Pancreas (tissue), 10 donors: Measurements from ENCODE around the gene TENM3. TPM values are rescaled to one million over a fixed set of nuclear protein-coding genes. Genes with fewer than 3 reads are reported as not detected.
A peak's percentile ranks its signal among the peaks of the same experiment; 100 is the strongest.

Experiments
- ATAC-seq, 4 donors: fragments of 200-7000 bp; cut with Tn5 transposase; one replicate each; pipeline versions ENCODE4 v1.8.0 to v1.9.1; 2020; ENCODE audit warnings: mild to moderate bottlenecking in 4 of 4, moderate library complexity in 4 of 4
- DNase-seq, 6 donors: peaks; one replicate each; pipeline ENCODE4 v3.0.0-alpha.2; 2020
- FAIRE-seq: peaks from 2 replicates; lab custom pipeline; 2012; peaks lifted over from hg19 to GRCh38; lab: Jason Lieb, UNC
- H3K27ac ChIP-seq, 4 donors: fragments of 200-600 bp; sonication (generic); 1 replicate in 3 of 4; 2 replicates in 1 of 4; pipeline versions ENCODE4 v1.5.0 to v1.8.0; 2020
- H3K27me3 ChIP-seq, 4 donors: fragments of 200-600 bp; one replicate each; pipeline ENCODE4 v1.8.0; 2021
- H3K36me3 ChIP-seq, 3 donors: fragments of 200-600 bp; sonication (generic) in 1 of 3; one replicate each; pipeline versions ENCODE4 v1.5.0 to v1.8.0; 2020 to 2021
- H3K4me1 ChIP-seq, 3 donors: fragments of 200-600 bp; one replicate each; pipeline ENCODE4 v1.8.0; 2021
- H3K4me3 ChIP-seq, 4 donors: fragments of 200-600 bp; sonication (generic) in 2 of 4; one replicate each; pipeline versions ENCODE4 v1.5.0 to v1.8.0; 2020 to 2021
- H3K9me3 ChIP-seq, 4 donors: fragments of 200-600 bp; one replicate each; pipeline ENCODE4 v1.8.0; 2021
- WGBS, 2 donors: extraction: QIAGEN DNeasy Blood & Tissue Kit; methylation state at CpG; one replicate each; pipeline ENCODE4 v1.1.7; 2013; 5-methylcytosine and 5-hydroxymethylcytosine counted together
- intact Hi-C, 3 donors: fragments of 100-400 bp; cut with DNase I; formaldehyde crosslinking; loops; one replicate each; pipeline versions ENCODE4 v1.11.1 to v1.14.2; 2022
- polyA plus RNA-seq, 2 donors: library from polyadenylated mRNA; stranded (reverse); fragments of 200-250 nt; gene quantifications; one replicate each; pipeline ENCODE4 v1.2.3, GENCODE V29; 2013
- total RNA-seq, 6 donors: library from RNA; stranded (reverse); fragmentation: NEBNext Ultra II Directional in 4 of 6; extraction: Animal tissue kit (Norgen Biotek cat#: 25700) in 4 of 6; gene quantifications; one replicate each; pipeline versions ENCODE4 v1.2.1 to v1.2.4, GENCODE V29; 2021 to 2023
- TF ChIP-seq, protein P1 (sequence below), 4 donors: fragments of 200-600 bp; sonication (generic) in 3 of 4; IDR thresholded peaks; one replicate each; pipeline versions ENCODE4 v1.5.0 to v1.8.0; 2021; ENCODE audit warnings: antibody characterized with exemption in 4 of 4
- donor health status: healthy with polysubstance abuse.
- donor health status: DM: no; HTN: no; CAD: no; lungs with moderate emphysema.
- donor health status: DM: no; HTN: no; CAD: no.
- donor health status: control.
- donor health status: control.
- donor health status: Bipolar disorder and iron deficiency.
- donor health status: DM: yes; HTN: yes; CAD: no.
- donor health status: DM: no; HTN: no; CAD: no.
- donor health status: DM: no; HTN: no; CAD: no.
- donor health status: DM: yes; HTN: yes; CAD: no.

The TENM3 gene
- total and polyA plus RNA-seq, 8 donors: 0.99 to 6.1 (median 4.4) TPM

DNA sequence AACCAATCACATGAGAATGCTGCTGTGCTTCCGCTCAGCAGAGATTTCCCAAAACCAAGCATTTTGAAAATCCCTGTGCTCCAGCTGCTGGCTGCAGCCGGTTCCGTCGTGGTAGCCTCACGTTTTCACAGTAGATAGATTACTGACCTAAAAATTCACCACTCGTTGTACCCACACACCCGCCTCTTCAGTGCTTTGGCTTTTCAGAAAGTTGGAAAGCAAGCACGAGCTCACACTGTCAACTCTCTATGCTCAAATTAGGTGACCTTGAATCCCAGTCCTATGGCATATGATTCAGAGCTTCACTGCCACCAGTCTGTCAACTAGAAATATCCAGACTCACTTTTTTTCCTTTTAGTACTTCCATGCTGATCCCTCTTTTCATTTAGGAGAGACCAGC is 505.1 kb downstream of the TENM3 start:
- no peaks in the 10 kb centered on the region for H3K27me3 ChIP-seq
- WGBS, 2 donors: 81 to 85% methylated on average over 8 of the region's 8 CpGs
- intact Hi-C loops: no loop called here
- H3K9me3 ChIP-seq: no peaks in the 10 kb centered on the region
- no peaks in the 10 kb centered on the region for H3K36me3 ChIP-seq
- TF ChIP-seq, protein P1, sequence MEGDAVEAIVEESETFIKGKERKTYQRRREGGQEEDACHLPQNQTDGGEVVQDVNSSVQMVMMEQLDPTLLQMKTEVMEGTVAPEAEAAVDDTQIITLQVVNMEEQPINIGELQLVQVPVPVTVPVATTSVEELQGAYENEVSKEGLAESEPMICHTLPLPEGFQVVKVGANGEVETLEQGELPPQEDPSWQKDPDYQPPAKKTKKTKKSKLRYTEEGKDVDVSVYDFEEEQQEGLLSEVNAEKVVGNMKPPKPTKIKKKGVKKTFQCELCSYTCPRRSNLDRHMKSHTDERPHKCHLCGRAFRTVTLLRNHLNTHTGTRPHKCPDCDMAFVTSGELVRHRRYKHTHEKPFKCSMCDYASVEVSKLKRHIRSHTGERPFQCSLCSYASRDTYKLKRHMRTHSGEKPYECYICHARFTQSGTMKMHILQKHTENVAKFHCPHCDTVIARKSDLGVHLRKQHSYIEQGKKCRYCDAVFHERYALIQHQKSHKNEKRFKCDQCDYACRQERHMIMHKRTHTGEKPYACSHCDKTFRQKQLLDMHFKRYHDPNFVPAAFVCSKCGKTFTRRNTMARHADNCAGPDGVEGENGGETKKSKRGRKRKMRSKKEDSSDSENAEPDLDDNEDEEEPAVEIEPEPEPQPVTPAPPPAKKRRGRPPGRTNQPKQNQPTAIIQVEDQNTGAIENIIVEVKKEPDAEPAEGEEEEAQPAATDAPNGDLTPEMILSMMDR (IDR thresholded peaks at IDR 0.05): no peak
- H3K4me1 ChIP-seq: no peaks in the 10 kb centered on the region
- ATAC-seq (no peak), FAIRE-seq (no peak), DNase-seq (no peak)
- no peak overlapping the region for H3K27ac ChIP-seq
- H3K4me3 ChIP-seq: no peak overlapping the region

DNA sequence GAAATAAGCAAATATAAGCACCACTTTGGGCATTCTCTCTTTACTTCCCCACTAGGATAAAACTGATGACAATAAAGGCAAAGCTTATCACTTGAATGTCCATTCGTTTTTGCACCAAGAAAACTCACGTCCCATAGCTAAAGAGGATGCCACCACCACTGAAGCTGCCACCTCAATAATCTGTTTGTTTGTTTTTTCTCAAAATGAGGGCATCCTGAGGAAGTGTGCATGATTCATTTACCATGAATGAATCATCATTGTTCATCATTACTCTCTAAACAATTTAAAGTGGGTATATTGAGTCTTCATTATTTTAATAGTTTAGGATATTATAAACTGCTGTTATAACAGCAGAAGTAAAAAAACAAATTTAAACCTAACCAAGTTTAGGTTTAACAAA is 505.7 kb downstream of the TENM3 start:
- intact Hi-C loops: no loop called here
- ATAC-seq: no peak
- TF ChIP-seq, protein P1 (IDR thresholded peaks at IDR 0.05): no peak
- Histone ChIP-seq H3K27ac (no peak overlapping the region), H3K9me3 (no peaks in the 10 kb centered on the region), H3K4me1 (no peaks in the 10 kb centered on the region), H3K27me3 (no peaks in the 10 kb centered on the region), H3K36me3 (no peaks in the 10 kb centered on the region), H3K4me3 (no peak overlapping the region)
- DNase-seq: no peak
- FAIRE-seq: no peak
- whole genome bisulfite sequencing, 2 donors: 67 to 78% methylated on average over 2 of the region's 2 CpGs

DNA sequence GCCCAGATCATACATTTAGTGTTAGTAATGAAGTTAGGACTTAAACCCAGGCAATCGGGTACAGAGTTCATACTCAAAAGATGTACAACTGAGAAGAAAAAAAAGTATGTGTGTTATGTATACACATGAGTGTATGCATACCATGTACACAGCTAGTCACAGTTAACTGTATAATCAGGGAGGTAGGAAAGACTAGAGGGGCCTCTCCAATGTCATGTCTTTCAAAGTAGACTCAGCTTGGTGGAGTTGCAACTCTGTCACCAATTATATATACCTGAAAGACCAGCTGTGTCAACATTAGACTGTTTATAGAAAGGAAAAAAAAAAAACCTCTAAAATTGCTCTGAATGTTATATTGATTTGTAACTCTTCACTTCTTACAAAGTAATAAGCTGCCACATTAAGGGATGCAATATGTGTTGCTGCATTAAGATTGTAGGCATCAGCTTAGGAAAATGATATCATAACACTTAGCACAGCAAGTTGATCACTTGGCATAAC is 506.5 kb downstream of the TENM3 start:
- WGBS, 2 donors: 53 to 56% methylated on average over 1 of the region's 1 CpG
- ATAC-seq: peak in 1 of 4 donors; percentile 44

DNA sequence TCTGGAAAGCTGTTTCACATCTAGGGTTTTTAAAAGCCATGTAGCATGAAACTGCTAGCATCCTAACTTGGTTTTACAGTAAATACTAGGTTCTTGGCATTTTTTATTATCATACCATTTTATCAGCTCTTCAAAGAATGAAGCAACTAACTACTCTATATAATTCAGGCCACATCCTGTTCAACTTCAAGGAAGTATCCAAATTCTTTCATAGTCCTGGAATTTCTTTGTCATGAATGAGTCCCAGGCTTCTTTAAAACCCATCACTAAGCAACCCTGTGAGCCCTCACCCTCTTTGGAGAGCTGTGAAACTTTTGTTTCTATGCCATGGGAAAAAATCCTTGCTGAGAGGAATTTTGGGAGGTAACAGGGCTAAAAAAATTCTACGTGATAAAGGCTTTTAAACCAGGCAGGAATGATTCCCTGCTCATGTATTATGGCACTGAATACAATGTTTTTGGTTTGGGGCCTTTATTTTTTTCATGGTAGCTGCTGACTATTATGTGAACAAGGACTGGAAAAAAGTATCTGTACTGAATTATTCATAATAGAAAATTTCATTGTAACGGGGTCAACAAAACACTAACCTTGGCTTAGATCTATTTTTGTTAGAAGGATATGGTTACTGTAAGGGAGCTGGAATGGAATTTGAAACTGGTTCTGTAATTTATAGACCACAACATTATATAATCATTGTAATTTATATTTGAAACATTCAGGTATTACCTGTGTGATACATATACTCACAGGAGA is 509.1 kb downstream of the TENM3 start:
- FAIRE-seq: no peak
- 89 to 94% methylated on average over 2 of the region's 2 CpGs for WGBS, 2 donors

More for the DNA sequence above, 506.5 kb downstream of the TENM3 start:
- no peak overlapping the region for H3K4me3 ChIP-seq
- intact Hi-C loops: no loop called here
- H3K27me3 ChIP-seq: no peaks in the 10 kb centered on the region
- TF ChIP-seq, protein P1 (IDR thresholded peaks at IDR 0.05): no peak
- DNase-seq (no peak), FAIRE-seq (no peak)
- H3K4me1 ChIP-seq: no peaks in the 10 kb centered on the region
- no peaks in the 10 kb centered on the region for H3K9me3 ChIP-seq
- H3K27ac ChIP-seq: no peak overlapping the region
- H3K36me3 ChIP-seq: no peaks in the 10 kb centered on the region

More for the DNA sequence above, 509.1 kb downstream of the TENM3 start:
- H3K36me3 ChIP-seq: no peaks in the 10 kb centered on the region
- H3K27ac ChIP-seq: no peak overlapping the region
- no peaks in the 10 kb centered on the region for H3K9me3 ChIP-seq
- DNase-seq (no peak), ATAC-seq (no peak)
- H3K4me3 ChIP-seq: no peak overlapping the region
- TF ChIP-seq, protein P1 (IDR thresholded peaks at IDR 0.05): no peak
- no peaks in the 10 kb centered on the region for H3K4me1 ChIP-seq
- H3K27me3 ChIP-seq: no peaks in the 10 kb centered on the region
- intact Hi-C loops: no loop called here
